Loucy (cell line): ENCODE measurements around the gene MRTFB.

Experiments
- CTCF ChIP-seq: fragments of 200-600 bp; sonication (generic); conservative IDR thresholded peaks from 2 replicates; pipeline ENCODE4 v1.5.1; 2014; ENCODE audit warnings: mild to moderate bottlenecking, antibody characterized with exemption, low read length
- EZH2phosphoT487 ChIP-seq: fragments of 200-600 bp; IDR thresholded peaks from 2 replicates; pipeline ENCODE4 v1.6.1; 2018; ENCODE audit warnings: antibody characterized with exemption, mild to moderate bottlenecking, moderate library complexity, borderline replicate concordance

- no peak for TF ChIP-seq CTCF
- TF ChIP-seq EZH2phosphoT487: no peak
Measured at GRCh38 chr16:14264327-14264943, 193.3 kb downstream of the MRTFB start.
